GM23338 (cell line): ENCODE results near the gene ITPRIPL2. TPM values are rescaled to one million over a fixed set of nuclear protein-coding genes. Genes with fewer than 3 reads are reported as not detected.

ENCODE experiments used
- ATAC-seq: fragments of 200-7000 bp; cut with Tn5 transposase; 3 replicates; pipeline ENCODE4 v1.9.1; 2020
- DNase-seq: peaks from one replicate; pipeline ENCODE4 v3.0.0-alpha.2; 2015; ENCODE audit warnings: low spot score
- H2AFZ ChIP-seq: fragments of 200-600 bp; sonication (generic); 2 replicates; pipeline ENCODE4 v1.8.0; 2016; ENCODE audit warnings: antibody characterized with exemption, mild to moderate bottlenecking, moderate library complexity
- H3F3A ChIP-seq: fragments of 200-600 bp; sonication (generic); replicated peaks from 2 replicates; pipeline ENCODE4 v1.8.0; 2017; ENCODE audit warnings: antibody characterized with exemption, mixed run types, low read depth
- H3K27ac ChIP-seq: fragments of 200-600 bp; sonication (generic); 2 replicates; pipeline ENCODE4 v1.6.1; 2016; ENCODE audit warnings: low read depth
- H3K27me3 ChIP-seq: fragments of 200-600 bp; sonication (generic); 2 replicates; pipeline ENCODE4 v1.8.0; 2016; ENCODE audit warnings: mild to moderate bottlenecking, mixed run types, moderate library complexity; ENCODE audit not compliant: insufficient read depth
- H3K36me3 ChIP-seq: fragments of 200-600 bp; sonication (generic); 2 replicates; pipeline ENCODE4 v1.8.0; 2016; ENCODE audit warnings: mild to moderate bottlenecking; ENCODE audit not compliant: insufficient read depth
- H3K4me1 ChIP-seq: fragments of 200-600 bp; sonication (generic); 2 replicates; pipeline ENCODE4 v1.8.0; 2016; ENCODE audit warnings: mild to moderate bottlenecking, moderate library complexity; ENCODE audit not compliant: insufficient read depth
- H3K4me2 ChIP-seq: fragments of 200-600 bp; sonication (generic); 2 replicates; pipeline ENCODE4 v1.7.1; 2017; ENCODE audit warnings: mixed run types
- H3K4me3 ChIP-seq: fragments of 200-600 bp; sonication (generic); 2 replicates; pipeline ENCODE4 v1.6.1; 2016; ENCODE audit warnings: mixed run types
- H3K79me2 ChIP-seq: fragments of 200-600 bp; sonication (generic); replicated peaks from 2 replicates; pipeline ENCODE4 v1.8.0; 2017; ENCODE audit warnings: mild to moderate bottlenecking; ENCODE audit not compliant: insufficient read depth
- H3K9me2 ChIP-seq: fragments of 200-600 bp; sonication (generic); 2 replicates; pipeline ENCODE4 v1.8.0; 2017; ENCODE audit not compliant: insufficient read depth
- H4K20me1 ChIP-seq: fragments of 200-600 bp; sonication (generic); replicated peaks from 2 replicates; pipeline ENCODE4 v1.8.0; 2017; ENCODE audit warnings: mild to moderate bottlenecking; ENCODE audit not compliant: insufficient read depth
- H3K27ac Mint-ChIP-seq: 2 replicates; pipeline ENCODE4 v1.8.0; 2020; ENCODE audit warnings: inconsistent platforms, mild to moderate bottlenecking, moderate library complexity, mixed read lengths
- H3K27me3 Mint-ChIP-seq: 3 replicates; pipeline ENCODE4 v1.8.0; 2022; ENCODE audit warnings: low read depth, mild to moderate bottlenecking, moderate library complexity, mixed read lengths, inconsistent platforms; ENCODE audit not compliant: insufficient read depth, poor library complexity
- H3K36me3 Mint-ChIP-seq: 3 replicates; pipeline ENCODE4 v1.8.0; 2021; ENCODE audit warnings: low read depth, mild to moderate bottlenecking, inconsistent platforms, moderate library complexity, mixed read lengths
- H3K4me1 Mint-ChIP-seq: 3 replicates; pipeline ENCODE4 v1.8.0; 2020; ENCODE audit warnings: mild to moderate bottlenecking, inconsistent platforms, mixed read lengths
- H3K4me3 Mint-ChIP-seq: 3 replicates; pipeline ENCODE4 v1.8.0; 2021; ENCODE audit warnings: moderate library complexity, mild to moderate bottlenecking, inconsistent platforms, mixed read lengths
- H3K9me3 Mint-ChIP-seq: 3 replicates; pipeline ENCODE4 v1.8.0; 2020; ENCODE audit warnings: moderate library complexity, mild to moderate bottlenecking, inconsistent platforms, mixed read lengths
- CREB1 ChIP-seq: fragments of 250-450 bp; sonication (Bioruptor Pico); IDR thresholded peaks from 2 replicates; pipeline ENCODE4 v1.5.0; 2020; ENCODE audit warnings: low read depth, mild to moderate bottlenecking, moderate library complexity
- EZH2 ChIP-seq: fragments of 200-600 bp; sonication (generic); IDR thresholded peaks from one replicate; pipeline ENCODE4 v1.8.0; 2017; ENCODE audit warnings: antibody characterized with exemption, mild to moderate bottlenecking, low read depth; ENCODE audit not compliant: unreplicated experiment
- POLR2AphosphoS5 ChIP-seq: IDR thresholded peaks from 2 replicates; pipeline ENCODE4 v1.6.1; 2016; ENCODE audit warnings: antibody characterized with exemption, low read depth
- REST ChIP-seq: IDR thresholded peaks from one replicate; pipeline ENCODE4 v1.6.1; 2018; ENCODE audit warnings: antibody characterized with exemption; ENCODE audit not compliant: unreplicated experiment
- ZNF331 ChIP-seq: fragments of 250-450 bp; sonication (Bioruptor Pico); IDR thresholded peaks from 2 replicates; pipeline ENCODE4 v1.5.0; 2020; ENCODE audit warnings: low read depth, mild to moderate bottlenecking, moderate library complexity
- polyA plus RNA-seq: library from polyadenylated mRNA; unstranded; fragments of >200 nt; fragmentation: Nextera tagmentation; extraction: Ambion mirVana; gene quantifications from 2 replicates; pipeline ENCODE4 v1.2.1, GENCODE V29; 2016
- total RNA-seq: library from RNA; depleted of rRNA; stranded (reverse); fragments of >200 nt; shearing (Covaris generic); gene quantifications from 2 replicates; pipeline ENCODE4 v1.2.3, GENCODE V29; 2014
- TF ChIP-seq, protein P1 (sequence below): fragments of 250-450 bp; sonication (Bioruptor Pico); IDR thresholded peaks from 2 replicates; pipeline ENCODE4 v1.5.0; 2020; ENCODE audit warnings: mild to moderate bottlenecking, moderate library complexity
- TF ChIP-seq, protein P2 (sequence below), 2 experiments: fragments of 200-600 bp in 1 of 2; sonication (generic) in 1 of 2; conservative IDR thresholded peaks; 2 replicates each; pipeline versions ENCODE4 v1.5.1 to v1.6.1; 2016 to 2017; ENCODE audit warnings: antibody characterized with exemption in 2 of 2, low read depth in 2 of 2, mild to moderate bottlenecking in 2 of 2, moderate library complexity in 1 of 2
- TF ChIP-seq, protein P3 (sequence below): IDR thresholded peaks from 2 replicates; pipeline ENCODE4 v1.6.1; 2016; ENCODE audit warnings: antibody characterized with exemption

The ITPRIPL2 gene
- total and polyA plus RNA-seq, 2 experiments from 2014 or later: 0.94 to 8.3 TPM

- no peak overlapping the region for H3K4me2 ChIP-seq
- H3K27ac Mint-ChIP-seq: no peak overlapping the region
- H3K4me3 Mint-ChIP-seq: no peak overlapping the region
- H3K27me3 Mint-ChIP-seq: peaks cover 12% of the 10 kb centered on the region
- ATAC-seq (no peak), DNase-seq (no peak)
- H3K9me2 ChIP-seq: 0 out of 2 replicates have a peak, but pooled peaks cover 3% of the 10 kb centered on the region
- no peaks in the 10 kb centered on the region for H3K36me3 ChIP-seq
- H3K4me1 Mint-ChIP-seq: no peaks in the 10 kb centered on the region; the same call in 2 of the 3 replicates
- H3K4me1 ChIP-seq: no peaks in the 10 kb centered on the region
- no peak overlapping the region for H2AFZ ChIP-seq
- no peaks in the 10 kb centered on the region for H3K79me2 ChIP-seq
- H3K36me3 Mint-ChIP-seq: no peaks in the 10 kb centered on the region
- TF ChIP-seq ZNF331 (CRISPR knock-in tag) (no peak), CREB1 (CRISPR knock-in tag) (no peak), EZH2 (no peak)
- peaks cover 18% of the 10 kb centered on the region for H3K27me3 ChIP-seq
- no peak overlapping the region for H3K4me3 ChIP-seq
- H3K27ac ChIP-seq: no peak overlapping the region
- H4K20me1 ChIP-seq: no peaks in the 10 kb centered on the region
- H3K9me3 Mint-ChIP-seq: peaks cover 7% of the 10 kb centered on the region; the same call in 1 of the 3 replicates
- H3F3A ChIP-seq: no peaks in the 10 kb centered on the region
These were observed 24.3 kb upstream of the ITPRIPL2 start for GRCh38 chr16:19089410-19089955.

DNA sequence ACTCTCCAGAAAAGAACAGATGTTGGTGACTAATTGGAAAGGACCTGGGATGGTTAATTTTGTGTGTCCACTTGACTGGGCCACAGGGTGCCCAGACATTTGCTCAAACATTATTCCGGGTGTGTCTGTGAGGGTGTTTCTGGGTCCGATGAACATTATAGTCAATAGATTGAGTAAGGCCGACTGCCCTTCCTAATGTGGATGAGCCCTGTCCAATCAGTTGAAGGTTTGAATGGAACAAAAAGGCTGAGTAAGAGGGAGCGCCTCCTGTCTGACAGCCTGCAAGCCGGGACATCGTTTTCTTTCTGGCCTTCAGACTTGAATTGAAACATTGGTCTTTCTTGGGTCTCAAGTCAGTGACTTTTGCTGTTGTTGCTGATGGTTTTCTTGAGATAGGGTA, 22.8 kb upstream of the ITPRIPL2 start:
- no peak overlapping the region for H3K27ac Mint-ChIP-seq
- Histone ChIP-seq H3K4me2 (no peak overlapping the region), H3K9me2 (0 out of 2 replicates have a peak, but pooled peaks cover 3% of the 10 kb centered on the region), H3K4me1 (no peaks in the 10 kb centered on the region), H3F3A (no peaks in the 10 kb centered on the region), H2AFZ (no peak overlapping the region), H3K27ac (no peak overlapping the region), H3K36me3 (no peaks in the 10 kb centered on the region), H3K4me3 (no peak overlapping the region), H3K27me3 (peaks cover 4% of the 10 kb centered on the region; the same call in 1 of the 2 replicates), H4K20me1 (no peaks in the 10 kb centered on the region), H3K79me2 (no peaks in the 10 kb centered on the region)
- ATAC-seq (no peak), DNase-seq (no peak)
- no peaks in the 10 kb centered on the region; the same call in 2 of the 3 replicates for H3K4me1 Mint-ChIP-seq
- H3K9me3 Mint-ChIP-seq: peaks cover 7% of the 10 kb centered on the region; the same call in 1 of the 3 replicates
- no peaks in the 10 kb centered on the region for H3K36me3 Mint-ChIP-seq
- H3K4me3 Mint-ChIP-seq: no peak overlapping the region
- H3K27me3 Mint-ChIP-seq: peaks cover 12% of the 10 kb centered on the region
- TF ChIP-seq, protein P1, sequence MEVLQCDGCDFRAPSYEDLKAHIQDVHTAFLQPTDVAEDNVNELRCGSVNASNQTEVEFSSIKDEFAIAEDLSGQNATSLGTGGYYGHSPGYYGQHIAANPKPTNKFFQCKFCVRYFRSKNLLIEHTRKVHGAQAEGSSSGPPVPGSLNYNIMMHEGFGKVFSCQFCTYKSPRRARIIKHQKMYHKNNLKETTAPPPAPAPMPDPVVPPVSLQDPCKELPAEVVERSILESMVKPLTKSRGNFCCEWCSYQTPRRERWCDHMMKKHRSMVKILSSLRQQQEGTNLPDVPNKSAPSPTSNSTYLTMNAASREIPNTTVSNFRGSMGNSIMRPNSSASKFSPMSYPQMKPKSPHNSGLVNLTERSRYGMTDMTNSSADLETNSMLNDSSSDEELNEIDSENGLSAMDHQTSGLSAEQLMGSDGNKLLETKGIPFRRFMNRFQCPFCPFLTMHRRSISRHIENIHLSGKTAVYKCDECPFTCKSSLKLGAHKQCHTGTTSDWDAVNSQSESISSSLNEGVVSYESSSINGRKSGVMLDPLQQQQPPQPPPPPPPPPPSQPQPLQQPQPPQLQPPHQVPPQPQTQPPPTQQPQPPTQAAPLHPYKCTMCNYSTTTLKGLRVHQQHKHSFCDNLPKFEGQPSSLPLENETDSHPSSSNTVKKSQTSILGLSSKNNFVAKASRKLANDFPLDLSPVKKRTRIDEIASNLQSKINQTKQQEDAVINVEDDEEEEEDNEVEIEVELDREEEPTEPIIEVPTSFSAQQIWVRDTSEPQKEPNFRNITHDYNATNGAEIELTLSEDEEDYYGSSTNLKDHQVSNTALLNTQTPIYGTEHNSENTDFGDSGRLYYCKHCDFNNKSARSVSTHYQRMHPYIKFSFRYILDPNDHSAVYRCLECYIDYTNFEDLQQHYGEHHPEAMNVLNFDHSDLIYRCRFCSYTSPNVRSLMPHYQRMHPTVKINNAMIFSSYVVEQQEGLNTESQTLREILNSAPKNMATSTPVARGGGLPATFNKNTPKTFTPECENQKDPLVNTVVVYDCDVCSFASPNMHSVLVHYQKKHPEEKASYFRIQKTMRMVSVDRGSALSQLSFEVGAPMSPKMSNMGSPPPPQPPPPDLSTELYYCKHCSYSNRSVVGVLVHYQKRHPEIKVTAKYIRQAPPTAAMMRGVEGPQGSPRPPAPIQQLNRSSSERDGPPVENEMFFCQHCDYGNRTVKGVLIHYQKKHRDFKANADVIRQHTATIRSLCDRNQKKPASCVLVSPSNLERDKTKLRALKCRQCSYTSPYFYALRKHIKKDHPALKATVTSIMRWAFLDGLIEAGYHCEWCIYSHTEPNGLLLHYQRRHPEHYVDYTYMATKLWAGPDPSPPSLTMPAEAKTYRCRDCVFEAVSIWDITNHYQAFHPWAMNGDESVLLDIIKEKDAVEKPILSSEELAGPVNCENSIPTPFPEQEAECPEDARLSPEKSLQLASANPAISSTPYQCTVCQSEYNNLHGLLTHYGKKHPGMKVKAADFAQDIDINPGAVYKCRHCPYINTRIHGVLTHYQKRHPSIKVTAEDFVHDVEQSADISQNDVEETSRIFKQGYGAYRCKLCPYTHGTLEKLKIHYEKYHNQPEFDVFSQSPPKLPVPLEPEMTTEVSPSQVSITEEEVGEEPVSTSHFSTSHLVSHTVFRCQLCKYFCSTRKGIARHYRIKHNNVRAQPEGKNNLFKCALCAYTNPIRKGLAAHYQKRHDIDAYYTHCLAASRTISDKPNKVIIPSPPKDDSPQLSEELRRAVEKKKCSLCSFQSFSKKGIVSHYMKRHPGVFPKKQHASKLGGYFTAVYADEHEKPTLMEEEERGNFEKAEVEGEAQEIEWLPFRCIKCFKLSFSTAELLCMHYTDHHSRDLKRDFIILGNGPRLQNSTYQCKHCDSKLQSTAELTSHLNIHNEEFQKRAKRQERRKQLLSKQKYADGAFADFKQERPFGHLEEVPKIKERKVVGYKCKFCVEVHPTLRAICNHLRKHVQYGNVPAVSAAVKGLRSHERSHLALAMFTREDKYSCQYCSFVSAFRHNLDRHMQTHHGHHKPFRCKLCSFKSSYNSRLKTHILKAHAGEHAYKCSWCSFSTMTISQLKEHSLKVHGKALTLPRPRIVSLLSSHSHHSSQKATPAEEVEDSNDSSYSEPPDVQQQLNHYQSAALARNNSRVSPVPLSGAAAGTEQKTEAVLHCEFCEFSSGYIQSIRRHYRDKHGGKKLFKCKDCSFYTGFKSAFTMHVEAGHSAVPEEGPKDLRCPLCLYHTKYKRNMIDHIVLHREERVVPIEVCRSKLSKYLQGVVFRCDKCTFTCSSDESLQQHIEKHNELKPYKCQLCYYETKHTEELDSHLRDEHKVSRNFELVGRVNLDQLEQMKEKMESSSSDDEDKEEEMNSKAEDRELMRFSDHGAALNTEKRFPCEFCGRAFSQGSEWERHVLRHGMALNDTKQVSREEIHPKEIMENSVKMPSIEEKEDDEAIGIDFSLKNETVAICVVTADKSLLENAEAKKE (CRISPR knock-in tag): no peak
- TF ChIP-seq POLR2AphosphoS5 (no peak), REST (no peak)
- TF ChIP-seq, protein P2, sequence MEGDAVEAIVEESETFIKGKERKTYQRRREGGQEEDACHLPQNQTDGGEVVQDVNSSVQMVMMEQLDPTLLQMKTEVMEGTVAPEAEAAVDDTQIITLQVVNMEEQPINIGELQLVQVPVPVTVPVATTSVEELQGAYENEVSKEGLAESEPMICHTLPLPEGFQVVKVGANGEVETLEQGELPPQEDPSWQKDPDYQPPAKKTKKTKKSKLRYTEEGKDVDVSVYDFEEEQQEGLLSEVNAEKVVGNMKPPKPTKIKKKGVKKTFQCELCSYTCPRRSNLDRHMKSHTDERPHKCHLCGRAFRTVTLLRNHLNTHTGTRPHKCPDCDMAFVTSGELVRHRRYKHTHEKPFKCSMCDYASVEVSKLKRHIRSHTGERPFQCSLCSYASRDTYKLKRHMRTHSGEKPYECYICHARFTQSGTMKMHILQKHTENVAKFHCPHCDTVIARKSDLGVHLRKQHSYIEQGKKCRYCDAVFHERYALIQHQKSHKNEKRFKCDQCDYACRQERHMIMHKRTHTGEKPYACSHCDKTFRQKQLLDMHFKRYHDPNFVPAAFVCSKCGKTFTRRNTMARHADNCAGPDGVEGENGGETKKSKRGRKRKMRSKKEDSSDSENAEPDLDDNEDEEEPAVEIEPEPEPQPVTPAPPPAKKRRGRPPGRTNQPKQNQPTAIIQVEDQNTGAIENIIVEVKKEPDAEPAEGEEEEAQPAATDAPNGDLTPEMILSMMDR (conservative IDR thresholded peaks at IDR 0.05; ENCODE audit: low read depth in 2 of 2): no peak
- TF ChIP-seq, protein P3, sequence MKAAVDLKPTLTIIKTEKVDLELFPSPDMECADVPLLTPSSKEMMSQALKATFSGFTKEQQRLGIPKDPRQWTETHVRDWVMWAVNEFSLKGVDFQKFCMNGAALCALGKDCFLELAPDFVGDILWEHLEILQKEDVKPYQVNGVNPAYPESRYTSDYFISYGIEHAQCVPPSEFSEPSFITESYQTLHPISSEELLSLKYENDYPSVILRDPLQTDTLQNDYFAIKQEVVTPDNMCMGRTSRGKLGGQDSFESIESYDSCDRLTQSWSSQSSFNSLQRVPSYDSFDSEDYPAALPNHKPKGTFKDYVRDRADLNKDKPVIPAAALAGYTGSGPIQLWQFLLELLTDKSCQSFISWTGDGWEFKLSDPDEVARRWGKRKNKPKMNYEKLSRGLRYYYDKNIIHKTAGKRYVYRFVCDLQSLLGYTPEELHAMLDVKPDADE: no peak
